ENCODE data around the gene MLLT1.

DNA sequence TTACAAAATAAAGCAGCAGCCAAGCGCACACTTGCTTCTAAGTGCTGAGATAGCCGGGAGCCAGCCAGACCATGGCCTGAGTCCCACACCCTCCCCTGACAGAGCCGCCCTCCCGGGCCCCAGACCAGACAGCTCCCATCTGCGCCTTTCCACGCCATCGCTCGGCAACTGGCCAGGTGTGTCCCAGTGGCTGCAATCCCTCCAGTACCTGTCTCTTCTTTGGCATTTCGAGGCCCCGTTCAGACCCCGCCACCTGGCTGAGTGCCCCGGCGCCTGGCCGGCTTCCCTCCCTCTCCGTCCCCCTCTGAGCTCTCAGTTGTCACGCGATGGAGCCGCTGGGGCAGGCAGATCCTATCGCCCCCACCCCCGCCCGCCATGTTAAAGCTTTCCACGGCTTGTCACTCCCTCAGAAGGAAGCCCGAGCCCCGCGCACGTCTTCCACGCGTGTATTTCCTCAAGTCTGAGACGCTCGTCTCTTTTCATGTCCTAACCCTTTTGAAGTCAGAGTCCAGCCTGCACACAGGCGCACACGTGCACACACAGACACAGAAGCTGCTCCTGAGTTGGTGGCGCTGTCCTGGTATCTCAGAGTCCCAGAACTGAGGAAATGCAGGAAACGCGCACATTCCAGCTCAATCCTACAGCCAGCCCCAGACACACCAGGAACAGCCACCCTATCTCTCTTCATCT, 7.9 kb downstream of the MLLT1 start:
- TF ChIP-seq POLR2AphosphoS5 (IDR thresholded peaks at IDR 0.05; ENCODE audit: low read depth, low read length): no peak
- no peak for TF ChIP-seq POLR2A (IDR thresholded peaks at IDR 0.05; ENCODE audit: low read depth, low read length)
- no peak for TF ChIP-seq TAF1 (IDR thresholded peaks at IDR 0.05; ENCODE audit: low read depth, low read length)
- TF ChIP-seq POU2F2 (IDR thresholded peaks at IDR 0.05; ENCODE audit: low read depth, low read length): no peak
- no peak for TF ChIP-seq PAX5 (IDR thresholded peaks at IDR 0.05; ENCODE audit: insufficient read depth, low read length, severe bottlenecking)

All from GM12891 (cell line).